Esophagus muscularis mucosa (tissue), 4 donors: ENCODE data around the gene FOXN3.

Experiments
- CTCF ChIP-seq, 3 experiments: fragments of 200-600 bp in 2 of 3; fragments of 450-650 bp in 1 of 3; sonication (generic) in 2 of 3; IDR thresholded peaks; one replicate each; pipeline ENCODE4 v1.5.1; 2017 to 2019; ENCODE audit warnings: antibody characterized with exemption in 3 of 3, mild to moderate bottlenecking in 2 of 3, moderate library complexity in 1 of 3
- EP300 ChIP-seq: sonication (generic); formaldehyde crosslinking; IDR thresholded peaks from one replicate; pipeline ENCODE4 v1.6.1; 2017; ENCODE audit warnings: antibody characterized with exemption
- POLR2A ChIP-seq: fragments of 450-650 bp; IDR thresholded peaks from one replicate; pipeline ENCODE4 v1.6.1; 2017; ENCODE audit warnings: antibody characterized with exemption, moderate library complexity, mild to moderate bottlenecking, low read depth

- TF ChIP-seq CTCF (IDR thresholded peaks at IDR 0.05), result no peak
- no peak for TF ChIP-seq POLR2A
- no peak for TF ChIP-seq EP300
These were observed 302.9 kb downstream of the FOXN3 start for GRCh38 chr14:89114109-89114508.
